HepG2 (cell line): ENCODE measurements around the gene LZTR1. TPM values are rescaled to one million over a fixed set of nuclear protein-coding genes. Genes with fewer than 3 reads are reported as not detected.

Experiments
- AGO2 ChIP-seq: fragments of 200-400 bp; formaldehyde crosslinking; optimal IDR thresholded peaks from 2 replicates; pipeline ENCODE3; 2017; ENCODE audit warnings: mild to moderate bottlenecking, low read depth, low read length, moderate library complexity
- ATF7 ChIP-seq, 2 experiments: fragments of 450-650 bp in 1 of 2; sonication (generic) in 1 of 2; formaldehyde crosslinking in 1 of 2; IDR thresholded peaks; 2 replicates each; pipeline versions ENCODE4 v1.4.0 to v1.6.1; 2016 to 2020; ENCODE audit warnings: antibody characterized with exemption in 1 of 2, mild to moderate bottlenecking in 1 of 2, missing genetic modification reagents in 1 of 2
- FOXK2 ChIP-seq: fragments of 450-650 bp; IDR thresholded peaks from 2 replicates; pipeline ENCODE4 v1.6.1; 2016
- KLF12 ChIP-seq: sonication (generic); formaldehyde crosslinking; IDR thresholded peaks from 2 replicates; pipeline ENCODE4 v1.4.0; 2020; ENCODE audit warnings: missing genetic modification reagents, borderline replicate concordance
- MAFG ChIP-seq: sonication (generic); formaldehyde crosslinking; IDR thresholded peaks from 2 replicates; pipeline ENCODE4 v1.5.1; 2020; ENCODE audit warnings: mild to moderate bottlenecking, missing genetic modification reagents
- MED8 ChIP-seq: sonication (generic); formaldehyde crosslinking; IDR thresholded peaks from 2 replicates; pipeline ENCODE4 v1.8.1; 2023; ENCODE audit warnings: mild to moderate bottlenecking, missing genetic modification reagents; ENCODE audit not compliant: insufficient replicate concordance
- MEF2D ChIP-seq: sonication (generic); formaldehyde crosslinking; IDR thresholded peaks from 2 replicates; pipeline ENCODE4 v1.5.1; 2020; ENCODE audit warnings: mild to moderate bottlenecking, missing genetic modification reagents
- RBM39 ChIP-seq: fragments of 200-400 bp; formaldehyde crosslinking; IDR thresholded peaks from one replicate; pipeline ENCODE4 v1.6.1; 2018; ENCODE audit warnings: antibody characterized with exemption, mild to moderate bottlenecking, low read depth, low read length; ENCODE audit not compliant: poor library complexity, severe bottlenecking
- RXRA ChIP-seq: sonication (generic); formaldehyde crosslinking; IDR thresholded peaks from 2 replicates; pipeline ENCODE4 v1.5.1; 2020; ENCODE audit warnings: missing genetic modification reagents
- SOX5 ChIP-seq: IDR thresholded peaks from 2 replicates; pipeline ENCODE4 v1.6.1; 2016; ENCODE audit warnings: borderline replicate concordance
- TCF7 ChIP-seq: sonication (generic); IDR thresholded peaks from 2 replicates; pipeline ENCODE4 v1.6.1; 2016; ENCODE audit warnings: antibody characterized with exemption, low read depth
- ZC3H13 ChIP-seq: sonication (generic); formaldehyde crosslinking; IDR thresholded peaks from 2 replicates; pipeline ENCODE4 v1.8.1; 2023; ENCODE audit warnings: mild to moderate bottlenecking, missing genetic modification reagents, moderate library complexity
- ZMAT3 ChIP-seq: sonication (generic); formaldehyde crosslinking; conservative IDR thresholded peaks from 2 replicates; pipeline ENCODE4 v1.7.0; 2021; ENCODE audit warnings: missing genetic modification reagents
- ZNF326 ChIP-seq: sonication (generic); formaldehyde crosslinking; IDR thresholded peaks from 2 replicates; pipeline ENCODE4 v1.4.0; 2020; ENCODE audit warnings: missing genetic modification reagents, borderline replicate concordance
- polyA plus RNA-seq, 8 experiments: library from polyadenylated mRNA; depleted of rRNA in 3 of 8; stranded (reverse) in 7 of 8; unstranded in 1 of 8; fragments of >200 nt; fragmentation: Illumina TruSeq in 4 of 8; extraction: Trizol in 4 of 8; gene quantifications; 2 replicates each; pipeline versions ENCODE4 v1.2.1 to v1.2.3, GENCODE V29; 2011 to 2016; ENCODE audit warnings: low read depth in 4 of 8, missing spikeins in 1 of 8, mixed read lengths in 1 of 8; ENCODE audit not compliant: insufficient read depth in 1 of 8
- total RNA-seq, 5 experiments: library from RNA; depleted of rRNA; stranded (reverse); fragments of >200 nt; fragmentation: Illumina TruSeq; extraction: Trizol; gene quantifications; 2 replicates each; pipeline ENCODE4 v1.2.3, GENCODE V29; 2016; ENCODE audit warnings: low read depth in 1 of 5
- TF ChIP-seq, protein P1 (sequence below): sonication (generic); formaldehyde crosslinking; IDR thresholded peaks from 2 replicates; pipeline ENCODE4 v1.5.0; 2020; ENCODE audit warnings: mild to moderate bottlenecking, missing genetic modification reagents, borderline replicate concordance
- TF ChIP-seq, protein P2 (sequence below): sonication (generic); formaldehyde crosslinking; IDR thresholded peaks from 2 replicates; pipeline ENCODE4 v1.5.0; 2020; ENCODE audit warnings: missing genetic modification reagents, mild to moderate bottlenecking, borderline replicate concordance
- TF ChIP-seq, protein P3 (sequence below): sonication (generic); formaldehyde crosslinking; IDR thresholded peaks from 2 replicates; pipeline ENCODE4 v1.5.1; 2020; ENCODE audit warnings: mild to moderate bottlenecking, moderate library complexity, missing genetic modification reagents
- TF ChIP-seq, protein P4 (sequence below): sonication (generic); formaldehyde crosslinking; IDR thresholded peaks from 2 replicates; pipeline ENCODE4 v1.4.0; 2020; ENCODE audit warnings: missing genetic modification reagents
- TF ChIP-seq, protein P5 (sequence below): IDR thresholded peaks from 2 replicates; pipeline ENCODE4 v1.6.1; 2016; ENCODE audit warnings: control low read depth
- TF ChIP-seq, protein P6 (sequence below): sonication (generic); formaldehyde crosslinking; IDR thresholded peaks from 2 replicates; pipeline ENCODE4 v1.4.0; 2020; ENCODE audit warnings: missing genetic modification reagents, borderline replicate concordance

LZTR1 gene
- total and polyA plus RNA-seq, 2 of the 13 experiments (the other 11 are each of a cell fraction or from before 2014, with no cell fraction given): 21.8 to 22.4 TPM

DNA sequence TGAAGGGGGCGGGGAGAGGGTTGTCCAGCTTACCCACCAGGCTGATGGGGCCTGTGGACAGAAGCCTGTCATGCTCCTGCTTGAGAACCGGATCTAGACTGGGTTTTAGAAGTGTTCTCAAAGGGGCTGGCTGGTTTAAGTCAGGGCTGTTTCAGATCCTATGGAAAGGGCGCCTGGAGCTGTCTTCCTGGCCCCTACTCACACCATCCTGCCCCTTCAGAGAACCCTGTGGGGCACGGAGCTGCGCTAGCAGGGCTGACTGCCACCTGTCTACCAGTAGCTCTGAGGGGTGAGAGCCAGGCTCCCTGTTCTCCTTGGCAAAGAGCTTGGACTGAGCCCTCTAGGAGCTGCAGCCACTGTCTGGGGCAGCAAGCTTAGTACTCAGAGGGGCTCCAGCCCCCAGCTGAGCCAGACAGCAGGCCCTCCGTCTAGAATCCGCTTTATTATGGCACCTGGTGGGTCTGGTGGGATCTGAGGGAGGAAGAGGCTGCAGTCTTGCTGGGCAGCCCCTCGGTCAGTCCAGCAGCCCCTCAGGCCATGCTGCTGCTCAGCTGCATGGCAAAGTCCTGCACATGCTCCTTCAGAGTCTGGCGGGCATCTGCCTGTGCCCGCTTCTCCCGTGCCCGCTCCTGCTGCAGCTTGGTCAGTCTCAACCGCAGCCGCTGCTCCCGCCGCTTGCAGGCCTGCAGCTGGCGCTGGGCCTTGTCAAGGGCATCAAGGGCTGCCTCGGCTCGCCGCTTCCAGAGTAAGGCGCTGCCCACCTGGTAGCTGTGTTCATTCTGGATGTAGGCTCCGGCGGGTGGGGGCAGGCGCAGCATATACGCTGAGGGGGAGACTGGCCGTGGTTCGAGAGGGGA is 17.5 kb downstream of the LZTR1 start (continued):
- TF ChIP-seq SOX5: no peak
- TF ChIP-seq ZNF326 (CRISPR knock-in tag): no peak
- TF ChIP-seq RBM39: peak; percentile 18
- peak; percentile 95 for TF ChIP-seq AGO2
- TF ChIP-seq, protein P1, sequence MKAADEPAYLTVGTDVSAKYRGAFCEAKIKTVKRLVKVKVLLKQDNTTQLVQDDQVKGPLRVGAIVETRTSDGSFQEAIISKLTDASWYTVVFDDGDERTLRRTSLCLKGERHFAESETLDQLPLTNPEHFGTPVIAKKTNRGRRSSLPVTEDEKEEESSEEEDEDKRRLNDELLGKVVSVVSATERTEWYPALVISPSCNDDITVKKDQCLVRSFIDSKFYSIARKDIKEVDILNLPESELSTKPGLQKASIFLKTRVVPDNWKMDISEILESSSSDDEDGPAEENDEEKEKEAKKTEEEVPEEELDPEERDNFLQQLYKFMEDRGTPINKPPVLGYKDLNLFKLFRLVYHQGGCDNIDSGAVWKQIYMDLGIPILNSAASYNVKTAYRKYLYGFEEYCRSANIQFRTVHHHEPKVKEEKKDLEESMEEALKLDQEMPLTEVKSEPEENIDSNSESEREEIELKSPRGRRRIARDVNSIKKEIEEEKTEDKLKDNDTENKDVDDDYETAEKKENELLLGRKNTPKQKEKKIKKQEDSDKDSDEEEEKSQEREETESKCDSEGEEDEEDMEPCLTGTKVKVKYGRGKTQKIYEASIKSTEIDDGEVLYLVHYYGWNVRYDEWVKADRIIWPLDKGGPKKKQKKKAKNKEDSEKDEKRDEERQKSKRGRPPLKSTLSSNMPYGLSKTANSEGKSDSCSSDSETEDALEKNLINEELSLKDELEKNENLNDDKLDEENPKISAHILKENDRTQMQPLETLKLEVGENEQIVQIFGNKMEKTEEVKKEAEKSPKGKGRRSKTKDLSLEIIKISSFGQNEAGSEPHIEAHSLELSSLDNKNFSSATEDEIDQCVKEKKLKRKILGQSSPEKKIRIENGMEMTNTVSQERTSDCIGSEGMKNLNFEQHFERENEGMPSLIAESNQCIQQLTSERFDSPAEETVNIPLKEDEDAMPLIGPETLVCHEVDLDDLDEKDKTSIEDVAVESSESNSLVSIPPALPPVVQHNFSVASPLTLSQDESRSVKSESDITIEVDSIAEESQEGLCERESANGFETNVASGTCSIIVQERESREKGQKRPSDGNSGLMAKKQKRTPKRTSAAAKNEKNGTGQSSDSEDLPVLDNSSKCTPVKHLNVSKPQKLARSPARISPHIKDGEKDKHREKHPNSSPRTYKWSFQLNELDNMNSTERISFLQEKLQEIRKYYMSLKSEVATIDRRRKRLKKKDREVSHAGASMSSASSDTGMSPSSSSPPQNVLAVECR (CRISPR knock-in tag): no peak
- TF ChIP-seq, protein P2, sequence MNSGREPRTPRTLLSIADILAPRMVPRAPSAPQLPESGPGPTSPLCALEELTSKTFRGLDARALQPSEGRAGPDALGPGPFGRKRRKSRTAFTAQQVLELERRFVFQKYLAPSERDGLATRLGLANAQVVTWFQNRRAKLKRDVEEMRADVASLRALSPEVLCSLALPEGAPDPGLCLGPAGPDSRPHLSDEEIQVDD (CRISPR knock-in tag): no peak
- TF ChIP-seq, protein P3, sequence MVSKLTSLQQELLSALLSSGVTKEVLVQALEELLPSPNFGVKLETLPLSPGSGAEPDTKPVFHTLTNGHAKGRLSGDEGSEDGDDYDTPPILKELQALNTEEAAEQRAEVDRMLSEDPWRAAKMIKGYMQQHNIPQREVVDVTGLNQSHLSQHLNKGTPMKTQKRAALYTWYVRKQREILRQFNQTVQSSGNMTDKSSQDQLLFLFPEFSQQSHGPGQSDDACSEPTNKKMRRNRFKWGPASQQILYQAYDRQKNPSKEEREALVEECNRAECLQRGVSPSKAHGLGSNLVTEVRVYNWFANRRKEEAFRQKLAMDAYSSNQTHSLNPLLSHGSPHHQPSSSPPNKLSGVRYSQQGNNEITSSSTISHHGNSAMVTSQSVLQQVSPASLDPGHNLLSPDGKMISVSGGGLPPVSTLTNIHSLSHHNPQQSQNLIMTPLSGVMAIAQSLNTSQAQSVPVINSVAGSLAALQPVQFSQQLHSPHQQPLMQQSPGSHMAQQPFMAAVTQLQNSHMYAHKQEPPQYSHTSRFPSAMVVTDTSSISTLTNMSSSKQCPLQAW (CRISPR knock-in tag): no peak
- TF ChIP-seq ATF7 (IDR thresholded peaks at IDR 0.05): no peak
- no peak for TF ChIP-seq ATF7 (CRISPR knock-in tag; IDR thresholded peaks at IDR 0.05)
- TF ChIP-seq ZC3H13 (CRISPR knock-in tag): 0 out of 2 replicates have a peak, but pooled peaks have one; percentile 44
- no peak for TF ChIP-seq KLF12 (CRISPR knock-in tag)
- no peak for TF ChIP-seq MED8
- TF ChIP-seq MEF2D (CRISPR knock-in tag): no peak
- TF ChIP-seq RXRA: no peak
- TF ChIP-seq, protein P4, sequence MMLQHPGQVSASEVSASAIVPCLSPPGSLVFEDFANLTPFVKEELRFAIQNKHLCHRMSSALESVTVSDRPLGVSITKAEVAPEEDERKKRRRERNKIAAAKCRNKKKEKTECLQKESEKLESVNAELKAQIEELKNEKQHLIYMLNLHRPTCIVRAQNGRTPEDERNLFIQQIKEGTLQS (CRISPR knock-in tag): no peak
- no peak for TF ChIP-seq ZMAT3 (CRISPR knock-in tag)
- TF ChIP-seq, protein P5, sequence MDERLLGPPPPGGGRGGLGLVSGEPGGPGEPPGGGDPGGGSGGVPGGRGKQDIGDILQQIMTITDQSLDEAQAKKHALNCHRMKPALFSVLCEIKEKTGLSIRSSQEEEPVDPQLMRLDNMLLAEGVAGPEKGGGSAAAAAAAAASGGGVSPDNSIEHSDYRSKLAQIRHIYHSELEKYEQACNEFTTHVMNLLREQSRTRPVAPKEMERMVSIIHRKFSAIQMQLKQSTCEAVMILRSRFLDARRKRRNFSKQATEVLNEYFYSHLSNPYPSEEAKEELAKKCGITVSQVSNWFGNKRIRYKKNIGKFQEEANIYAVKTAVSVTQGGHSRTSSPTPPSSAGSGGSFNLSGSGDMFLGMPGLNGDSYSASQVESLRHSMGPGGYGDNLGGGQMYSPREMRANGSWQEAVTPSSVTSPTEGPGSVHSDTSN (CRISPR knock-in tag): no peak
- no peak for TF ChIP-seq TCF7
- no peak for TF ChIP-seq FOXK2
- TF ChIP-seq, protein P6, sequence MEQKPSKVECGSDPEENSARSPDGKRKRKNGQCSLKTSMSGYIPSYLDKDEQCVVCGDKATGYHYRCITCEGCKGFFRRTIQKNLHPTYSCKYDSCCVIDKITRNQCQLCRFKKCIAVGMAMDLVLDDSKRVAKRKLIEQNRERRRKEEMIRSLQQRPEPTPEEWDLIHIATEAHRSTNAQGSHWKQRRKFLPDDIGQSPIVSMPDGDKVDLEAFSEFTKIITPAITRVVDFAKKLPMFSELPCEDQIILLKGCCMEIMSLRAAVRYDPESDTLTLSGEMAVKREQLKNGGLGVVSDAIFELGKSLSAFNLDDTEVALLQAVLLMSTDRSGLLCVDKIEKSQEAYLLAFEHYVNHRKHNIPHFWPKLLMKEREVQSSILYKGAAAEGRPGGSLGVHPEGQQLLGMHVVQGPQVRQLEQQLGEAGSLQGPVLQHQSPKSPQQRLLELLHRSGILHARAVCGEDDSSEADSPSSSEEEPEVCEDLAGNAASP (CRISPR knock-in tag): no peak
- no peak for TF ChIP-seq MAFG (CRISPR knock-in tag)
